Endothelial cell of umbilical vein (primary cell): ENCODE data around the gene PLAA. TPM values are rescaled to one million over a fixed set of nuclear protein-coding genes. Genes with fewer than 3 reads are reported as not detected.
A peak's percentile ranks its signal among the peaks of the same experiment; 100 is the strongest.

ENCODE experiments used
- BruUV-seq: library from RNA; stranded (reverse); fragments of 400-500 nt; replicated peaks from 2 replicates; lab custom pipeline; 2021; lab: Mats Ljungman, UMichigan
- CTCF ChIA-PET: fragments of 300-600, 350-600 bp; sonication (Branson Sonifier 250); formaldehyde crosslinking; loops from one replicate; lab custom pipeline; 2021; ENCODE audit warnings: antibody characterized with exemption, inconsistent platforms; lab: Charles Lee
- POLR2A ChIA-PET: fragments of 300-600, 350-600 bp; sonication (Branson Sonifier 250); formaldehyde crosslinking; loops from one replicate; lab custom pipeline; 2021; ENCODE audit warnings: antibody characterized with exemption, inconsistent platforms; lab: Charles Lee
- DNase-seq: peaks from one replicate; pipeline ENCODE4 v3.0.0-alpha.2; 2011; ENCODE audit warnings: low read depth, low spot score
- FAIRE-seq: peaks from 2 replicates; lab custom pipeline; 2011; peaks lifted over from hg19 to GRCh38; lab: Jason Lieb, UNC
- H2AFZ ChIP-seq: 2 replicates; pipeline ENCODE4 v1.6.0; 2012; ENCODE audit warnings: low read depth, low read length, control low read depth, inconsistent platforms
- H3K27ac ChIP-seq: 2 replicates; pipeline ENCODE4 v1.5.1; 2011; ENCODE audit warnings: low read depth, mild to moderate bottlenecking, control low read depth, low read length, moderate library complexity; ENCODE audit not compliant: insufficient read depth
- H3K27me3 ChIP-seq, 2 experiments: 2 replicates each; pipeline versions ENCODE4 v1.6.0 to v1.6.1; 2011; ENCODE audit warnings: low read length in 2 of 2, mixed read lengths in 1 of 2; ENCODE audit not compliant: control insufficient read depth in 2 of 2, insufficient read depth in 2 of 2
- H3K36me3 ChIP-seq, 2 experiments: 2 replicates in 1 of 2; 3 replicates in 1 of 2; pipeline ENCODE4 v1.5.1; 2011; ENCODE audit warnings: low read length in 2 of 2, mild to moderate bottlenecking in 1 of 2, moderate library complexity in 1 of 2; ENCODE audit not compliant: control insufficient read depth in 2 of 2, insufficient read depth in 2 of 2; ENCODE audit errors: extremely low read depth in 1 of 2
- H3K4me1 ChIP-seq: 3 replicates; pipeline ENCODE4 v1.5.1; 2011; ENCODE audit warnings: mild to moderate bottlenecking, low read length; ENCODE audit not compliant: control insufficient read depth, insufficient read depth; ENCODE audit errors: extremely low read depth
- H3K4me2 ChIP-seq: 2 replicates; pipeline ENCODE4 v1.6.1; 2011; ENCODE audit warnings: low read length, control low read depth, mixed read lengths; ENCODE audit not compliant: insufficient read depth
- H3K4me3 ChIP-seq, 3 experiments: fragments of 200-600 bp in 1 of 3; sonication (generic), shearing (Covaris generic) in 1 of 3; replicated peaks in 1 of 3; 2 replicates each; pipeline ENCODE4 v1.5.1; 2011 to 2016; ENCODE audit warnings: control low read depth in 3 of 3, low read length in 3 of 3, mild to moderate bottlenecking in 2 of 3, inconsistent platforms in 1 of 3, low read depth in 1 of 3, moderate library complexity in 1 of 3; ENCODE audit not compliant: insufficient read depth in 1 of 3
- H3K79me2 ChIP-seq: 2 replicates; pipeline ENCODE4 v1.6.0; 2012; ENCODE audit warnings: low read length, inconsistent platforms; ENCODE audit not compliant: control insufficient read depth, insufficient read depth
- H3K9ac ChIP-seq: replicated peaks from 2 replicates; pipeline ENCODE3; 2011; ENCODE audit warnings: low read length, control low read depth; ENCODE audit not compliant: insufficient read depth; ENCODE audit errors: extremely low read depth
- H3K9me1 ChIP-seq: replicated peaks from 3 replicates; pipeline ENCODE4 v1.6.0; 2011; ENCODE audit warnings: mild to moderate bottlenecking, low read length; ENCODE audit not compliant: control insufficient read depth, insufficient read depth; ENCODE audit errors: extremely low read depth
- H3K9me3 ChIP-seq: replicated peaks from 2 replicates; pipeline ENCODE4 v1.5.1; 2012; ENCODE audit warnings: low read length, inconsistent platforms; ENCODE audit not compliant: control insufficient read depth, insufficient read depth
- H4K20me1 ChIP-seq: replicated peaks from 2 replicates; pipeline ENCODE3; 2011; ENCODE audit warnings: mild to moderate bottlenecking, low read length; ENCODE audit not compliant: control insufficient read depth, insufficient read depth; ENCODE audit errors: extremely low read depth
- MAX ChIP-seq: IDR thresholded peaks from 2 replicates; pipeline ENCODE4 v1.6.1; 2011; ENCODE audit not compliant: insufficient read depth, insufficient read length
- POLR2A ChIP-seq: IDR thresholded peaks from 2 replicates; pipeline ENCODE4 v1.6.1; 2012; ENCODE audit warnings: low read depth, mild to moderate bottlenecking, control low read depth, low read length
- POLR2AphosphoS5 ChIP-seq: IDR thresholded peaks from 2 replicates; pipeline ENCODE4 v1.6.1; 2012; ENCODE audit warnings: low read depth, mild to moderate bottlenecking, control low read depth, low read length, moderate library complexity; ENCODE audit not compliant: insufficient read depth
- dilution Hi-C: fragments of 300-500 bp; cut with MboI; formaldehyde crosslinking; loops from one replicate; pipeline ENCODE4 v1.15.0; 2019; ENCODE audit warnings: low sequenced_read_pairs; ENCODE audit not compliant: extremely low pct_ligation_motif_present
- intact Hi-C: fragments of 100-400 bp; cut with micrococcal nuclease; formaldehyde crosslinking; loops from one replicate; pipeline ENCODE4 v1.10.0; 2022
- polyA plus RNA-seq, 4 experiments: library from polyadenylated mRNA; depleted of rRNA in 3 of 4; stranded (reverse) in 3 of 4; unstranded in 1 of 4; fragments of >200 nt; gene quantifications; 2 replicates each; pipeline versions ENCODE4 v1.2.1 to v1.2.3, GENCODE V29; 2011 to 2012; ENCODE audit warnings: missing spikeins in 1 of 4
- total RNA-seq: library from RNA; stranded (reverse); gene quantifications from 2 replicates; pipeline ENCODE4 v1.2.3, GENCODE V29; 2021

Gene PLAA
- total and polyA plus RNA-seq, 2 donors (not counting 3 experiments of a cell fraction or from before 2014, with no cell fraction given), result 15.6 to 36.9 TPM

- H3K9ac ChIP-seq, result peak within 1 kb of the TSS; percentile 81
- H3K36me3 ChIP-seq, result no peaks in the 10 kb centered on the region
- peak within 1 kb of the TSS; percentile 46 to 85 (median 68) for H3K4me3 ChIP-seq
- DNase-seq (peak; percentile 98), FAIRE-seq (peak; percentile 98)
- TSS peak; percentile 94 for BruUV-seq
- dilution Hi-C loops (no loop called here), intact Hi-C loops (loop anchor here (1.0 to 5.0 kb wide), 4 partner anchors 9 to 1094 kb away; partner anchors contain the start of genes CAAP1 and PLAA)
- TF ChIP-seq POLR2AphosphoS5 (peak; percentile 78), MAX (no peak), POLR2A (peak; percentile 81)
- no peaks in the 10 kb centered on the region for H3K27me3 ChIP-seq
- no peaks in the 10 kb centered on the region for H3K9me1 ChIP-seq
- H3K79me2 ChIP-seq, result no peaks in the 10 kb centered on the region
- H3K9me3 ChIP-seq, result no peaks in the 10 kb centered on the region
- no peaks in the 10 kb centered on the region for H4K20me1 ChIP-seq
- H3K4me1 ChIP-seq, result peaks cover 14% of the 10 kb centered on the region
- peak within 1 kb of the TSS; percentile 98 for H2AFZ ChIP-seq
- ChIA-PET CTCF (interaction anchor here (0.6 to 1.1 kb wide), 4 partner anchors 9 to 321 kb away, joined by 3 to 6 read pairs (median 4); partner anchors contain the start of gene PLAA), POLR2A (interaction anchor here (0.5 to 1.4 kb wide), 3 partner anchors 9 to 156 kb away, joined by 4 to 15 read pairs (median 6); partner anchors contain the start of gene PLAA)
- H3K27ac ChIP-seq, result peak within 1 kb of the TSS; percentile 76
- H3K4me2 ChIP-seq, result peak within 1 kb of the TSS; percentile 83
These were observed 9.1 kb upstream of the PLAA start, which contains the start of gene IFT74 for GRCh38 chr9:26955921-26956859. Gene IFT74 (plus strand): TSS chr9:26956412. CDS start chr9:26961968, 5,556 bp downstream.
